T-cell (primary cell): ENCODE results near the gene NEK7. TPM values are rescaled to one million over a fixed set of nuclear protein-coding genes. Genes with fewer than 3 reads are reported as not detected.

Experiments used
- ATAC-seq, 4 experiments: fragments of 200-7000 bp in 3 of 4; fragments of 150-1000 bp in 1 of 4; cut with Tn5 transposase; replicated peaks in 1 of 4; 1 replicate in 3 of 4; 2 replicates in 1 of 4; pipeline ENCODE4 v1.10.0; 2021; ENCODE audit warnings: moderate library complexity in 3 of 4, mild to moderate bottlenecking in 2 of 4, moderate number of reproducible peaks in 1 of 4
- CTCF ChIA-PET, 2 donors: fragments of 300-600 bp; sonication (Branson Sonifier 250); formaldehyde crosslinking; loops; one replicate each; lab custom pipeline; 2022; ENCODE audit warnings: antibody characterized with exemption in 2 of 2; lab: Charles Lee
- POLR2A ChIA-PET, 2 donors: fragments of 300-600 bp; sonication (Branson Sonifier 250); formaldehyde crosslinking; loops; one replicate each; lab custom pipeline; 2022; ENCODE audit warnings: antibody characterized with exemption in 2 of 2; lab: Charles Lee
- DNase-seq, 35 experiments: peaks; one replicate each; pipeline versions ENCODE4 v3.0.0 to v3.0.0-alpha.2; 2013 to 2023
- H3K27ac ChIP-seq: one replicate; pipeline ENCODE4 v1.5.1; 2013; ENCODE audit warnings: low read length
- H3K27me3 ChIP-seq, 2 experiments: replicated peaks in 1 of 2; 1 replicate in 1 of 2; 2 replicates in 1 of 2; pipeline versions ENCODE4 v1.6.1 to v1.7.0; 2013; ENCODE audit warnings: low read length in 1 of 2, mixed read lengths in 1 of 2; ENCODE audit not compliant: control insufficient read depth in 2 of 2, insufficient read depth in 2 of 2; ENCODE audit errors: extremely low read depth in 1 of 2
- H3K36me3 ChIP-seq, 2 donors: 1 replicate in 1 of 2; 2 replicates in 1 of 2; pipeline versions ENCODE4 v1.6.1 to v1.7.0; 2013; ENCODE audit warnings: low read length in 1 of 2; ENCODE audit not compliant: control insufficient read depth in 2 of 2, insufficient read depth in 1 of 2; ENCODE audit errors: extremely low read depth in 1 of 2
- H3K4me1 ChIP-seq, 2 experiments: 1 replicate in 1 of 2; 2 replicates in 1 of 2; pipeline versions ENCODE4 v1.6.1 to v1.7.0; 2013; ENCODE audit warnings: low read length in 2 of 2, mixed read lengths in 1 of 2; ENCODE audit not compliant: insufficient read depth in 2 of 2, control insufficient read depth in 1 of 2; ENCODE audit errors: extremely low read depth in 1 of 2
- H3K4me3 ChIP-seq, 2 donors: 1 replicate in 1 of 2; 2 replicates in 1 of 2; pipeline versions ENCODE4 v1.5.1 to v1.7.0; 2013; ENCODE audit warnings: mild to moderate bottlenecking in 2 of 2, low read length in 1 of 2, moderate library complexity in 1 of 2; ENCODE audit not compliant: control insufficient read depth in 1 of 2; ENCODE audit errors: extremely low read depth in 1 of 2
- H3K9me3 ChIP-seq: 2 replicates; pipeline ENCODE4 v1.7.0; 2013
- H3K27ac Mint-ChIP-seq, 2 donors: one replicate each; pipeline ENCODE4 v1.8.0; 2020 to 2021; ENCODE audit warnings: mild to moderate bottlenecking in 2 of 2, mixed read lengths in 2 of 2
- H3K27me3 Mint-ChIP-seq, 2 donors: one replicate each; pipeline ENCODE4 v1.8.0; 2021 to 2022; ENCODE audit warnings: mixed read lengths in 2 of 2
- H3K36me3 Mint-ChIP-seq: one replicate; pipeline ENCODE4 v1.8.0; 2021; ENCODE audit warnings: mixed read lengths
- H3K4me1 Mint-ChIP-seq, 3 donors: one replicate each; pipeline ENCODE4 v1.8.0; 2020 to 2022; ENCODE audit warnings: mixed read lengths in 3 of 3, mild to moderate bottlenecking in 1 of 3
- H3K4me3 Mint-ChIP-seq, 3 donors: one replicate each; pipeline ENCODE4 v1.8.0; 2020 to 2022; ENCODE audit warnings: mild to moderate bottlenecking in 3 of 3, mixed read lengths in 3 of 3, moderate library complexity in 3 of 3
- H3K9me3 Mint-ChIP-seq, 3 donors: one replicate each; pipeline ENCODE4 v1.8.0; 2020 to 2022; ENCODE audit warnings: mixed read lengths in 3 of 3
- WGBS: methylation state at CpG from one replicate; pipeline ENCODE4 v1.1.5; 2013; ENCODE audit warnings: missing lambda C conversion rate; ENCODE audit not compliant: insufficient coverage; 5-methylcytosine and 5-hydroxymethylcytosine counted together
- total RNA-seq, 35 experiments: library from RNA in 6 of 35; stranded (reverse) in 6 of 35; fragments of 120-200 nt in 1 of 35; gene quantifications; one replicate each; pipeline versions ENCODE4 v1.2.1 to v1.2.4 and lab custom pipeline; 2013 to 2026

Gene NEK7
- total RNA-seq, 5 donors from 2014 or later (not counting 1 experiment from before 2014, with no cell fraction given) = 31.8 to 75.4 (median 69.9) TPM

DNA sequence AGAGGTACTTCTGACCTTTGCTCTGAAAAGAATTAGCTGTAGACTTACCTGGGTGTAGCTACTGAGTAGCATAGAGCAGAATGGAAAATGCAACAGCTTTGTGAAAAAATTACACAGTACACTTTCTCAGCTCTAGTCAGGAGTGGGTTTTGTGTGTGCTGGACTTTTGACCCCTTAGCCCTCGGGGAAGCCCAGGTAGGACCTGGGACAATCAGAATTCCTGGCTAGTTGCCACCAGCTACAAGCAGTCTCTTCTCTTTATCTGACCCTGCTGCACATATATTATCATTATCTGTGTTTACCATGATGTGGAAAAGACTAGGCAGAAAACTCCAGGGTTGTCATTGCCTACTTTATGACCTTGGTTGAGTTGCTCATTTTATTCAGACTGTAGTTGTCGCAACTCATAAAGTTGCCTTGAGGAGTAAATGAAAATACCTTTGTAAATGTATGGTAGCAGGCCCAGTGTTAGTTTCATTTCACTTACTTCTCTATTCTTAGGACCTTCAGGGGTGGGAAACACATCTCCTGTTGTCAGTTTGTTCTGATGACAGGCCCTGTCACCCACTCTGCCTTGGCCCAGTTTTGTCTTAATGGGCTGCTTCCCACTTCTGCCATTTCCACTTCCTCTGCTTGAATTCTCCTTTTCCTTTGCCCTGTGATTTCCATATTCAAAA lies 5.4 kb downstream of the NEK7 start:
- POLR2A ChIA-PET = interaction anchor here in 1 of 2 donors (0.5 kb wide), 1 partner anchor 533 kb away, joined by 3 read pairs; no protein-coding TSS in a partner anchor
- no CpG with 5 or more reads among the region's 2 CpGs for WGBS
- H3K27ac Mint-ChIP-seq = peak overlapping the region; percentile 74 to 77
- Histone ChIP-seq H3K9me3 (no peaks in the 10 kb centered on the region), H3K27ac (peak overlapping the region; percentile 55), H3K27me3 (no peaks in the 10 kb centered on the region), H3K36me3 (no peaks in the 10 kb centered on the region), H3K4me1 (peaks cover 48 to 53% of the 10 kb centered on the region in 2 experiments), H3K4me3 (no peak overlapping the region)
- CTCF ChIA-PET = no interaction called here
- H3K4me3 Mint-ChIP-seq = peak overlapping the region; percentile 19 to 44 (median 21)
- no peak for ATAC-seq
- H3K27me3 Mint-ChIP-seq = no peaks in the 10 kb centered on the region
- H3K4me1 Mint-ChIP-seq = peaks cover 73 to 94% (median 89%) of the 10 kb centered on the region in 3 donors
- no peak for DNase-seq
- no peaks in the 10 kb centered on the region for H3K9me3 Mint-ChIP-seq
- H3K36me3 Mint-ChIP-seq = peaks cover 3% of the 10 kb centered on the region

DNA sequence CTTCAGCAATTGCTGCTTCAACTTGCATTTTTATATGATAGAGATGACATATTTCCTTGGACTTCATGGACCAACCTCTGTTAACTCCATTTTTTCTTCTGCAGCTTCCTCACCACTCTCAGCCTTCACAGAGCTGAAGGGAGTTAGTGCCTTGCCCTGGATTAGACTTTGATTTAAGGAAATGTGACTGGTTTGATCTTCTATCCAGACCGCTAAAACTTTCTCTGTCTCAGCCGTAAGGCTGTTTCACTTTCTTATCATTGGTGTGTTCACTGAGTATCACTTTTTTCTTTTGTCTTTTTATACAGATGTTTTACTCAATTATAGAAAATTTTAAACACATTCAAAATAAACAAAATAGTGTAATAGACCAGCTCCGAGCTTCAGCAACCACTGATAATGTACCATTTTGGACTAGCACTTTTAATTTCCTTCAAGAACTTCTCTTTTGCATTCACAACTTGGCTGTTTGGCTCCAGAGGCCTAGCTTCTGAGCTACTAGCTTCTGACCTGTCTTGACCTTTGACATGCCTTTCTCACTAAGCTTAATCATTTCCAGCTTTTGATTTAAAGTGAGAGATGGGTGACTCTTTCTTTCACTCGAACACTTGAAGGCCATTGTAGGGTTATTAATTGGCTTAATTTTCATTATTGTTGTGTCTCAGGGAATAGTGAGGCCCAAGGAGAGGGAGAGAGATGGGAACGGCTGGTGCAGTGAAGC lies 9.3 kb downstream of the NEK7 start:
- H3K9me3 ChIP-seq = no peaks in the 10 kb centered on the region

GRCh38 chr1:198166900-198167299 lies 10.1 kb downstream of the NEK7 start:
- Histone ChIP-seq H3K36me3 (no peaks in the 10 kb centered on the region), H3K27me3 (no peaks in the 10 kb centered on the region), H3K4me1 (peaks cover 53 to 67% of the 10 kb centered on the region in 2 experiments), H3K9me3 (no peaks in the 10 kb centered on the region), H3K27ac (peak overlapping the region; percentile 86), H3K4me3 (peak overlapping the region in 1 of 2 donors; percentile 8)
- H3K9me3 Mint-ChIP-seq = no peaks in the 10 kb centered on the region
- POLR2A ChIA-PET = interaction anchor here (0.6 to 1.6 kb wide), 5 partner anchors 8 to 26 kb away, joined by 3 to 7 read pairs (median 5); no protein-coding TSS in a partner anchor
- H3K36me3 Mint-ChIP-seq = peaks cover 9% of the 10 kb centered on the region
- H3K27me3 Mint-ChIP-seq = no peaks in the 10 kb centered on the region
- H3K27ac Mint-ChIP-seq = peak overlapping the region; percentile 91 to 93
- DNase-seq = peak in 1 of 35 experiments; percentile 40
- ATAC-seq = peak; percentile 3 to 8 (median 7)
- CTCF ChIA-PET = interaction anchor here in 1 of 2 donors (1.1 to 2.2 kb wide), 6 partner anchors 9 to 21 kb away, joined by 3 to 9 read pairs (median 4); no protein-coding TSS in a partner anchor
- 68% methylated on average over 2 of the region's 2 CpGs for WGBS
- H3K4me1 Mint-ChIP-seq = peaks cover 87 to 93% (median 90%) of the 10 kb centered on the region in 3 donors
- peak overlapping the region; percentile 59 to 65 (median 65) for H3K4me3 Mint-ChIP-seq

More for the DNA sequence above, 9.3 kb downstream of the NEK7 start:
- DNase-seq (peak in 4 of 35 experiments; percentile 12 to 67 (median 27)), ATAC-seq (peak; percentile 70 to 86 (median 71))
- Mint-ChIP-seq H3K4me3 (peak overlapping the region; percentile 65 to 73 (median 66)), H3K9me3 (no peaks in the 10 kb centered on the region), H3K4me1 (peaks cover 90 to 93% (median 93%) of the 10 kb centered on the region in 3 donors), H3K27ac (peak overlapping the region; percentile 91 to 93), H3K27me3 (no peaks in the 10 kb centered on the region), H3K36me3 (peaks cover 9% of the 10 kb centered on the region)
- whole genome bisulfite sequencing = no CpG with 5 or more reads among the region's 5 CpGs
- Histone ChIP-seq H3K36me3 (no peaks in the 10 kb centered on the region), H3K27me3 (no peaks in the 10 kb centered on the region), H3K4me1 (peaks cover 51 to 61% of the 10 kb centered on the region in 2 experiments), H3K27ac (peak overlapping the region; percentile 86), H3K4me3 (peak overlapping the region in 1 of 2 donors; percentile 26)
- ChIA-PET POLR2A (interaction anchor here (0.6 to 1.6 kb wide), 6 partner anchors 8 to 22 kb away, joined by 3 to 7 read pairs (median 4); partner anchors contain the start of gene NEK7 (in 1 of the 2)), CTCF (interaction anchor here in 1 of 2 donors (0.6 to 1.6 kb wide), 4 partner anchors 8 to 491 kb away, joined by 3 to 5 read pairs (median 4); no protein-coding TSS in a partner anchor)

GRCh38 chr1:198167436-198167934 lies 10.7 kb downstream of the NEK7 start:
- Histone ChIP-seq H3K36me3 (no peaks in the 10 kb centered on the region), H3K9me3 (no peaks in the 10 kb centered on the region), H3K27ac (peak overlapping the region; percentile 86), H3K27me3 (no peaks in the 10 kb centered on the region), H3K4me3 (no peak overlapping the region), H3K4me1 (peaks cover 56 to 63% of the 10 kb centered on the region in 2 experiments)
- ChIA-PET CTCF (interaction anchor here in 1 of 2 donors (1.1 to 2.2 kb wide), 4 partner anchors 9 to 21 kb away, joined by 3 to 9 read pairs (median 4); no protein-coding TSS in a partner anchor), POLR2A (interaction anchor here (0.6 to 1.6 kb wide), 6 partner anchors 8 to 511 kb away, joined by 3 to 7 read pairs (median 4); no protein-coding TSS in a partner anchor)
- Mint-ChIP-seq H3K36me3 (peaks cover 9% of the 10 kb centered on the region), H3K4me3 (peak overlapping the region; percentile 59 to 65 (median 65)), H3K9me3 (no peaks in the 10 kb centered on the region), H3K4me1 (peaks cover 87 to 93% (median 90%) of the 10 kb centered on the region in 3 donors), H3K27ac (peak overlapping the region; percentile 91 to 93), H3K27me3 (no peaks in the 10 kb centered on the region)
- WGBS = 7% methylated on average over 2 of the region's 3 CpGs
- ATAC-seq (peak; percentile 61 to 80 (median 69)), DNase-seq (peak in 22 of 35 experiments; percentile 9 to 76 (median 30))

GRCh38 chr1:198168227-198168626 lies 11.4 kb downstream of the NEK7 start:
- CTCF ChIA-PET = interaction anchor here in 1 of 2 donors (1.1 to 2.2 kb wide), 4 partner anchors 10 to 20 kb away, joined by 3 to 9 read pairs (median 4); no protein-coding TSS in a partner anchor
- Histone ChIP-seq H3K27ac (peak overlapping the region; percentile 86), H3K36me3 (no peaks in the 10 kb centered on the region), H3K4me1 (peaks cover 58 to 63% of the 10 kb centered on the region in 2 experiments), H3K4me3 (no peak overlapping the region), H3K27me3 (no peaks in the 10 kb centered on the region), H3K9me3 (no peaks in the 10 kb centered on the region)
- ATAC-seq = no peak
- no peak for DNase-seq
- Mint-ChIP-seq H3K9me3 (no peaks in the 10 kb centered on the region), H3K36me3 (peaks cover 9% of the 10 kb centered on the region), H3K27me3 (no peaks in the 10 kb centered on the region), H3K27ac (peak overlapping the region; percentile 91 to 93), H3K4me3 (peak overlapping the region; percentile 26 to 65 (median 65)), H3K4me1 (peaks cover 86 to 95% (median 91%) of the 10 kb centered on the region in 3 donors)
- POLR2A ChIA-PET = interaction anchor here (0.6 to 1.5 kb wide), 3 partner anchors 9 to 511 kb away, joined by 4 to 7 read pairs (median 6); no protein-coding TSS in a partner anchor
- WGBS = no CpG with 5 or more reads among the region's 3 CpGs
